OCI-LY7 (cell line): ENCODE results near the gene ELOVL5. TPM values are rescaled to one million over a fixed set of nuclear protein-coding genes. Genes with fewer than 3 reads are reported as not detected.

ENCODE experiments used
- BruUV-seq: library from RNA; stranded (reverse); fragments of 400-500 nt; replicated peaks from 2 replicates; lab custom pipeline; 2021; lab: Mats Ljungman, UMichigan
- CTCF ChIA-PET: fragments of 300-600 bp; sonication (Branson Sonifier 250); formaldehyde crosslinking; loops from one replicate; lab custom pipeline; 2022; ENCODE audit warnings: antibody characterized with exemption; ENCODE audit not compliant: unreplicated experiment; lab: Charles Lee
- POLR2A ChIA-PET: fragments of 300-600 bp; sonication (Branson Sonifier 250); formaldehyde crosslinking; loops from one replicate; lab custom pipeline; 2022; ENCODE audit warnings: antibody characterized with exemption; lab: Charles Lee
- DNase-seq: peaks from one replicate; pipeline ENCODE4 v3.0.0-alpha.2; 2015; ENCODE audit warnings: low spot score
- H2AFZ ChIP-seq: fragments of 200-600 bp; sonication (generic), shearing (Covaris generic); 2 replicates; pipeline ENCODE4 v1.6.1; 2014; ENCODE audit warnings: mild to moderate bottlenecking, antibody characterized with exemption, low read length, moderate library complexity
- H3K27ac ChIP-seq: fragments of 200-600 bp; sonication (generic); 2 replicates; pipeline ENCODE4 v1.5.1; 2014; ENCODE audit warnings: mixed run types, low read depth, mild to moderate bottlenecking, moderate library complexity, low read length, inconsistent platforms; ENCODE audit not compliant: poor library complexity, severe bottlenecking
- H3K36me3 ChIP-seq: fragments of 200-600 bp; sonication (generic); 2 replicates; pipeline ENCODE4 v1.6.1; 2014; ENCODE audit warnings: mild to moderate bottlenecking, antibody characterized with exemption, low read length, moderate library complexity, mixed read lengths; ENCODE audit not compliant: insufficient read depth
- H3K4me1 ChIP-seq: fragments of 200-600 bp; sonication (generic); 2 replicates; pipeline ENCODE4 v1.5.1; 2014; ENCODE audit warnings: mild to moderate bottlenecking, low read length; ENCODE audit not compliant: insufficient read depth, poor library complexity, severe bottlenecking
- H3K4me2 ChIP-seq: fragments of 200-600 bp; sonication (generic); 2 replicates; pipeline ENCODE4 v1.6.1; 2014; ENCODE audit warnings: mild to moderate bottlenecking, low read length
- H3K4me3 ChIP-seq: fragments of 200-600 bp; sonication (generic); 2 replicates; pipeline ENCODE4 v1.5.1; 2014; ENCODE audit warnings: mild to moderate bottlenecking, low read depth, low read length; ENCODE audit not compliant: poor library complexity, severe bottlenecking
- H3K79me2 ChIP-seq: fragments of 200-600 bp; sonication (generic); 2 replicates; pipeline ENCODE4 v1.6.1; 2016; ENCODE audit warnings: low read depth, mild to moderate bottlenecking, low read length, moderate library complexity, mixed read lengths; ENCODE audit not compliant: insufficient read depth
- H3K9me2 ChIP-seq: fragments of 200-600 bp; sonication (generic); 2 replicates; pipeline ENCODE4 v1.6.1; 2016; ENCODE audit warnings: mild to moderate bottlenecking, low read length, mixed read lengths; ENCODE audit not compliant: insufficient read depth
- H3K9me3 ChIP-seq: fragments of 200-600 bp; sonication (generic); 2 replicates; pipeline ENCODE4 v1.6.1; 2014; ENCODE audit warnings: mild to moderate bottlenecking, mixed run types, low read length, mixed read lengths
- H4K20me1 ChIP-seq: fragments of 200-600 bp; sonication (generic); 2 replicates; pipeline ENCODE4 v1.6.1; 2014; ENCODE audit warnings: mild to moderate bottlenecking, antibody characterized with exemption, low read length, moderate library complexity, mixed read lengths; ENCODE audit not compliant: insufficient read depth
- EZH2phosphoT487 ChIP-seq: fragments of 200-600 bp; sonication (generic); IDR thresholded peaks from 2 replicates; pipeline ENCODE4 v1.6.1; 2018; ENCODE audit warnings: low read depth, borderline replicate concordance, mild to moderate bottlenecking, mixed run types, antibody characterized with exemption, low read length, moderate library complexity, mixed read lengths
- intact Hi-C: fragments of 100-400 bp; cut with micrococcal nuclease; formaldehyde crosslinking; loops from one replicate; pipeline ENCODE4 v1.10.0; 2022; ENCODE audit not compliant: unreplicated experiment
- total RNA-seq, 2 experiments: library from RNA; depleted of rRNA in 1 of 2; stranded (reverse); fragments of >200 nt in 1 of 2; shearing (Covaris generic) in 1 of 2; gene quantifications; 2 replicates each; pipeline ENCODE4 v1.2.3, GENCODE V29; 2014 to 2022
- TF ChIP-seq, protein P1 (sequence below): fragments of 200-600 bp; sonication (generic); conservative IDR thresholded peaks from 2 replicates; pipeline ENCODE4 v1.5.1; 2014; ENCODE audit warnings: mild to moderate bottlenecking, antibody characterized with exemption, low read length, moderate library complexity, mixed read lengths

The ELOVL5 gene
- total RNA-seq, 2 experiments from 2014 or later, result 66.8 to 97.1 TPM

DNA sequence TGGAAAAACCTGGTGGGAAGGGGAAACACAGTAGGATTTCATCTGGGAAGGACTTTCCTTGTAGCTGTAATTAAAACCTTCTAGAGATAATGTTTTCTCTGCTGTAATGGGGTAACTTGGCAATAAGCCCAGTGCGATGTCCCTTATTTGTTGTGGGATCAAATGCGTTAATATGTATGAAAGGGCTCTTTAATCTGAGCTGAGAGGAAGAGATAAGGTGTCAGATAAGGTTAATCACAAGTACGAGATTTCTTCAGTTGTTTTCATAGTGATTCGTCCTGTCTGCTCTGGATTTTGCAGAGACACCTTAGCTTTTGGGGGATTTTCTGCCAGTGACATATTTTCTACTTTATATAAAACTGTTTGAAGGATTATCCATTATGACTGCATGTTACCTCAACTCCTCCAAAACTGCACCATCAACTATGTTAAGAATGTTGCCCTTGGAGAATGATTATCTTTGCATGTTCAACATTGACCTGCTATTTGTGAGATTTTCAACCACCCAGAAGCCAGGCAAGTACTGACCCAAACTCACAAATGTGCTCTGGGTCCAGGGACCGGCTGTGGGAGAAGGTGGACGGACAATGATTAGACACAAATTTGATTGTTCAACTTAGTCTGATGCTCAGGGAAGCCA, 21.2 kb upstream of the ELOVL5 start:
- CTCF ChIA-PET, result no interaction called here
- TF ChIP-seq, protein P1, sequence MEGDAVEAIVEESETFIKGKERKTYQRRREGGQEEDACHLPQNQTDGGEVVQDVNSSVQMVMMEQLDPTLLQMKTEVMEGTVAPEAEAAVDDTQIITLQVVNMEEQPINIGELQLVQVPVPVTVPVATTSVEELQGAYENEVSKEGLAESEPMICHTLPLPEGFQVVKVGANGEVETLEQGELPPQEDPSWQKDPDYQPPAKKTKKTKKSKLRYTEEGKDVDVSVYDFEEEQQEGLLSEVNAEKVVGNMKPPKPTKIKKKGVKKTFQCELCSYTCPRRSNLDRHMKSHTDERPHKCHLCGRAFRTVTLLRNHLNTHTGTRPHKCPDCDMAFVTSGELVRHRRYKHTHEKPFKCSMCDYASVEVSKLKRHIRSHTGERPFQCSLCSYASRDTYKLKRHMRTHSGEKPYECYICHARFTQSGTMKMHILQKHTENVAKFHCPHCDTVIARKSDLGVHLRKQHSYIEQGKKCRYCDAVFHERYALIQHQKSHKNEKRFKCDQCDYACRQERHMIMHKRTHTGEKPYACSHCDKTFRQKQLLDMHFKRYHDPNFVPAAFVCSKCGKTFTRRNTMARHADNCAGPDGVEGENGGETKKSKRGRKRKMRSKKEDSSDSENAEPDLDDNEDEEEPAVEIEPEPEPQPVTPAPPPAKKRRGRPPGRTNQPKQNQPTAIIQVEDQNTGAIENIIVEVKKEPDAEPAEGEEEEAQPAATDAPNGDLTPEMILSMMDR, result no peak
- no peak for TF ChIP-seq EZH2phosphoT487
- Histone ChIP-seq H3K4me2 (no peak overlapping the region), H3K4me1 (no peaks in the 10 kb centered on the region), H3K9me3 (no peaks in the 10 kb centered on the region), H3K36me3 (no peaks in the 10 kb centered on the region), H3K9me2 (no peaks in the 10 kb centered on the region), H3K4me3 (no peak overlapping the region), H3K79me2 (no peaks in the 10 kb centered on the region), H2AFZ (no peak overlapping the region), H4K20me1 (no peaks in the 10 kb centered on the region), H3K27ac (no peak overlapping the region)
- intact Hi-C loops, result no loop called here
- POLR2A ChIA-PET, result interaction anchor here (1.3 to 1.4 kb wide), 2 partner anchors 10 to 11 kb away, joined by 3 to 6 read pairs; no protein-coding TSS in a partner anchor
- no TSS peak for BruUV-seq
- DNase-seq, result no peak

GRCh38 chr6:53369051-53369450, 20.3 kb upstream of the ELOVL5 start:
- H3K4me1 ChIP-seq, result no peaks in the 10 kb centered on the region
- H3K9me2 ChIP-seq, result no peaks in the 10 kb centered on the region
- intact Hi-C loops, result no loop called here
- no TSS peak for BruUV-seq
- TF ChIP-seq, protein P1, result no peak
- no peak for TF ChIP-seq EZH2phosphoT487
- H3K27ac ChIP-seq, result no peak overlapping the region
- H3K4me3 ChIP-seq, result no peak overlapping the region
- no peak overlapping the region for H3K4me2 ChIP-seq
- CTCF ChIA-PET, result no interaction called here
- H3K36me3 ChIP-seq, result no peaks in the 10 kb centered on the region
- H3K79me2 ChIP-seq, result no peaks in the 10 kb centered on the region
- no peak overlapping the region for H2AFZ ChIP-seq
- POLR2A ChIA-PET, result interaction anchor here (1.1 to 1.4 kb wide), 2 partner anchors 9 to 12 kb away, joined by 4 to 6 read pairs; no protein-coding TSS in a partner anchor
- no peaks in the 10 kb centered on the region for H3K9me3 ChIP-seq
- DNase-seq, result no peak
- H4K20me1 ChIP-seq, result no peaks in the 10 kb centered on the region

DNA sequence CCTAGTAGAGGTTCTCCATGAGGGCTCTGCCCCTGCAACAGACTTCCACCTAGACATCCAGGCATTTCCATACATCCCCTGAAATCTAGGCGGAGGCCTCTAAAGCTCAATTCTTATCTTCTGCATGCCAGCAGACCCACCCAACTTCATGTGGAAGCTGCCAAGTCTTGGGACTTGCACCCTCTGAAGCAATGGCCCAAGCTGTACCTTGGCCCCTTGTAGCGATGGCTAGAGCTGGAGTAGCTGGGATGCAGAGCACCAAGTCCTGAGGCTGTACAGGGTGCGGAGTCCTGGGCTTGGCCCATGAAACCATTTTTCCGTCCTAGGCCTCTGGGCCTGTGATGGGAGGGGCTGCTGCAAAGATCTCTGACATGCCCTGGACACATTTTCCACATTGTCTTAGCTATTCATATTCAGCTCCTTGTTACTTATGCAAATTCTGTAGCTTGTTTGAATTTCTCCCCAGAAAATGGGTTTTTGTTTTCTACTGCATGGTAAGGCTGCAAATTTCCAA, 17.4 kb upstream of the ELOVL5 start:
- no peaks in the 10 kb centered on the region for H3K9me2 ChIP-seq
- no peak overlapping the region for H2AFZ ChIP-seq
- peaks cover 6% of the 10 kb centered on the region for H3K4me1 ChIP-seq
- ChIA-PET CTCF (no interaction called here), POLR2A (interaction anchor here (1.1 to 1.7 kb wide), 2 partner anchors 13 to 22 kb away, joined by 3 to 4 read pairs; no protein-coding TSS in a partner anchor)
- no peaks in the 10 kb centered on the region for H3K9me3 ChIP-seq
- TF ChIP-seq, protein P1, result no peak
- no peak for TF ChIP-seq EZH2phosphoT487
- no peaks in the 10 kb centered on the region for H4K20me1 ChIP-seq
- no peaks in the 10 kb centered on the region for H3K79me2 ChIP-seq
- no peak for DNase-seq
- BruUV-seq, result no TSS peak
- H3K27ac ChIP-seq, result no peak overlapping the region
- no peak overlapping the region for H3K4me2 ChIP-seq
- no peaks in the 10 kb centered on the region for H3K36me3 ChIP-seq
- no peak overlapping the region for H3K4me3 ChIP-seq
- intact Hi-C loops, result no loop called here
